HG03103 (cell line): ENCODE results near the gene FRY.

Source experiments
- ATAC-seq: cut with Tn5 transposase; IDR thresholded peaks from one replicate; pipeline ENCODE4 v1.9.1; 2021; ENCODE audit warnings: low read depth; ENCODE audit not compliant: unreplicated experiment

FRY gene

DNA sequence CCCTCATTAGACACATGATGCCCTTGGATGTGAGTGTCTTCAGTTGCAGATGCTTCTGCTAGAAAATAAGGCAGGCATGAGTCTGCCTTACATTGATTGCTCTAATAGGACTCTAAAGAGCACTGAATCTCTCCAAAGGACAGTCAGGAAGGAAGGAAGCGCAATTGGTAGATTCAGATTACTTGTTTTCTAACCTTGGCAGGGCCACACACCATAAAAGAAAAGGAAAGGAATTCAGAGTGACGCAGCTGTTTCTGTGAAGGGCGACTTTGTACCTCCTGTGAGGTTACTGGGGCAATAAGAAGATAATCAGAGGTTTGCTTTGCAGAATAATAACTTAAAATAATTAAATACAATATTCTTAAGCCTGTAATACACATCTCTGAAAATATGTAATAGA, 48.0 kb downstream of the FRY start:
- ATAC-seq, result no peak

DNA sequence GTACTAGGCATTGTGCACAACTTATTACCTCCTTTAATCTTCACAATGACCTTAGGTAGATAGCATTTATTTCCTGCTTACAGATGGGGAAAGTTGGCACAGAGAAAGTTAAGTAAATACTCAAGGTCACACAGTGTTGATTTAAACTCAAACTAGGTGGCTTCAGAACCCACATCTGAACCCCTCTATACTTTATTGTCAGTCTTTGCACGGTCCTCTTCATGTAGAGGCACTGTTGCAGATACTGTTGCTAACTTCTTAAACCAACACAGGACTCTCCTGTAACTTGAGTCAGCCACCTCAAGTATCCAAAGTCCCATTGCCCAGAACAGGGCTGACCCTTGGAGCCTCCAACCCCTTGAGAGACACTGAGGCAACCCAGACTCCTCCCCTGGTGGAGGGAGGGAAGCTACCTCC, 48.8 kb downstream of the FRY start:
- no peak for ATAC-seq

DNA sequence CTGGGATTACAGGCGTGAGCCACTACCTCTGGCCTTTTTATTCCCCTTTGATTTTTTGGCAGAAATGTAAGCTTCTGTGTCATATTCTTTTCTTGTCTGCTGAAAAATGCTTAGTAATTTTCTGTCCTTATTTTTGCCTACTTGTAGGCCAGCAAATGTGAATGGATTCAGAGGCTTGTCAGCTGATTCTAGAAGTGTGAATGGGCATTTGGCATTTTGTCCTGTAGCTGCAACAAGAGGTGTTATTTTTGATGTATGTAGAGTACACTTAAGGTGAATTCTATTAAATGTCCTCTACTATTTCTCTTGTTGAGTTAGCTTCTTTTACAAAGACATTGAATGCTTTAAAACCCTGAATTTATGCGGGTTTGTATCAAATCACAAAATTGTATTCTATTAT, 50.0 kb downstream of the FRY start:
- no peak for ATAC-seq

DNA sequence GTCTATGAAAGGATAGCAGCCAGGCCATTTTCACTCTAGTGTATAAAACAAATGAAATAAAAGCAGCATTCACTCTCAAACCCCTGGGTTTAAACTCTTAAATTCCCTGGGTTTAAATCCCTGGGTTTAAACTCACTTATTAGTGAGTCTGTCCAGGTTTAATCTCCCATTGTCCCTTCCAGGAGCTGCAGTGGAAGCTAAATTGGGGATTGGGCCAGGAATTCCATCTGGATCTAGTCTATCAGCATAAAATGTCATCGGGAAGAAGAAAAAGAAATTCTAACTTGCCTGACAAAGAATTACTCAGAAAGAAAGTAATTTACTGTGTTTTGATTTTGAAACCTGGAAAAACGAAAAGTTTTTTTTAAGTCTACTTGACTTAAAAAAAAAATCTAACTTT, 54.8 kb downstream of the FRY start:
- no peak for ATAC-seq

DNA sequence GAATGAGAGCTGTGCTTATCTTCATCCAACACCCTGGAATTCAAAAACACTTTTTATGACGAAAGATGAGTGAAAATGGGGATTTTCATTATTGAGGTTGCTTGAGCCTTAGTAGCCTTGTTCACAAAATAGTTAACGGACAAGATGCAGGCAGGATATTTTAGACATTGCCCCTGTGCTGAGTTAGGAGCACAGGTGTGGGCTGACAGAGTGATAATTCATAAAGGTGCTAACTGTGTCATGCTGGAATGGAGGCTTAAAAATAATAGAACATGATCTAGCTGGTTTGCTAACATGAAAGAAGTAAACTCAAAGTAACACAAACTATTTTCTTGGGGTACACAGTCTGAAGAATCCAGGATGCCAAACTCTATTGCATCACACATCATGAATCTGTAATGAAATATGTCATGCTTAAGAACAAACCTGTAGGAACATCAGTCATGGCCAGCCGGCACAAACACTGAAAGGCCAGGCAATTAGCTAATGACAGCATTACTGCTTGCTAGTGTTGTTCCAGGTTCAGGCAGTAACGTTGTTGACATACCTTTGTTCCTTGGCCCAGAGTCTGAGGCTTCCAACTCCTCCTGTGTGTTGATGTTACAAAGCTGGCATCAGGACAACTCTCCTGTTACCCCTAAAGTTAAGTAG, 55.3 kb downstream of the FRY start:
- ATAC-seq, result no peak

DNA sequence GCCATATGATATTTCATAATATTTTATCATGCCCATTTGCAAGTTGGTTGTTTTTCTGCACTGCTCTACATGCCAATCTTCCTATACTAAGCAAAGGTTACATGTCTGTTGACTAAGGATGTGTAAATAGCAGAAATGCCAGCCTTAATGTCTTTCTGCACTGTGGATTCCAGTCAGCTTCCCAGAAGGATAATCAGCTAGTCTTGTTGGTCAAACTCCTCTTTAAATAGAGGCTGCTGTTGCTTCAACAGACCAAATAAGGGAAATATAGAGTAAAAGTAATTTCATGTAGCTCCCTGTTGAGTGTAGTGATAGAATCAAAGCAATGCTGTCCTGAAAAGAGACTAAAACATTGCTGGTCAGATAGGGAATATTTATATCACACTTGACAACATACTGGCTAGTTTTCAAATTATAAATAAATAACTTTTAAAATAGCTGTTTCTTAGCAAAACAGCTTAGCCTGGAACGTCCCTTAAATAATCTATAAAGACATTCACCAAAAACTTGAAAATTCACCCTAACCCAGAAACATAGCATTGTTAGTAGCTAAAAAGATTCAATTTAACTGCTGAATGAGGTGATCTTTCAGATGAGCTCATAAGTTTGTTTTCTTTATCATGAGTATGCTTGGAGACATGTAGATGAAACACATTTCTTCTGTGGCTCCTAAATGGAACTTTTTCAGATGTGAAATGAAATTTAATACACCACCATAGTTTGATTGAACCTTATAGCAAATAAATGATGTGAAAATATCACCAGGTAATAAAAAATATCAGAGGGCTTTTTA, 56.6 kb downstream of the FRY start:
- no peak for ATAC-seq

DNA sequence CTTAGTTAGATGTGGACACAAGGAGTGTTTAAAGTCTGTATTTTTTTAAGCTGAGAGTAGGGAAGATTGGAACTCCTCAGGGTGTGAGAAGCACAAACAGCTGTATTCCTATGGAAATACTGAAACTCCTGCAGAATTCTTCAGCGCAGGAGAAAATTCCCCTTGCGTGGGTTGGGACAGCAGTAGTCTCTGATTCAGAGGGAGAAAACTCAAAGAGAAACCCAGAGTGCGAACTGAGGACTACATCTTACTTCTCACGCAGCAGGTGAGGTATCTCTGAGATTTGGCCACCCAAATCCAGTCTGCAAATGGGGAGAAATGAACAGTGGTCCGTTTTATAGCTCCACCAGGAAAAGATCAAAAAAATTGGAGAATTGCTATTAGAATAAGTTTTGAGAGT, 60.9 kb downstream of the FRY start:
- ATAC-seq, result no peak

DNA sequence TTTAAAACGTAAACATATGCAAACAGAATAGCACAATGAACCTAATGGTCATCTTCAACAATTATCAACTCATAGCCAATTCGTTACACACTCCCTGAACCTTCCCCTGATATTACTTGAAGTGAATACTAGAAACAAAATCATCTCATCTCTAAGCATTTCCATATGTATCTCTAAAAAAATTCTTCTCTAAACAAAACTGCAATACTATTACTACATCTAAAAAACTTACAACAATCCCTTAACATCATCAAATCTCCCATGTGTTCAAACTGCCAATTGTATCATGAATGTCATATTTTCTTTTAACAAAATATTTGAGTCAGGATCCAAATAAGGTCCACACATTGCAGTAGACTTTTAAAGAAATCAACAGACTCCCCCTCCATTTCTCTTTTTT, 61.4 kb downstream of the FRY start:
- ATAC-seq, result no peak

DNA sequence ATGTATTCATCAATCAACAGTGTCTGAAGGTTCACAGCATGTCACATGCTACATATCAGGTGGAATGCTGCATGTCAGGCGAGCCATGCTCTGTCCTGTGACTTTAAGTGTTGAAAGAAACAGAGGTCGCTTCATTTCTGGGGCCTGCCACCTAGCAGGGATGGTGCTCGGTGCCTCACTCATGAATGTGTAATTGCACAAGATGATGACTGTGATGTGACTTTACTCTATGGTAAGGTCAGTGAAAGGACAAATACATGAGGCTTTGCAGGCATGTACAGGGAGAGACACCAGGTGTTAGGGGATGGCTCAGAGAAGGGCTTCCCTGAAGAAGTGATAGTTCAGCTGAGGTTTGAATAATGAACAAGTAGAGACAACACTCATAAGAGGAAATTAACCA, 66.7 kb downstream of the FRY start:
- no peak for ATAC-seq

DNA sequence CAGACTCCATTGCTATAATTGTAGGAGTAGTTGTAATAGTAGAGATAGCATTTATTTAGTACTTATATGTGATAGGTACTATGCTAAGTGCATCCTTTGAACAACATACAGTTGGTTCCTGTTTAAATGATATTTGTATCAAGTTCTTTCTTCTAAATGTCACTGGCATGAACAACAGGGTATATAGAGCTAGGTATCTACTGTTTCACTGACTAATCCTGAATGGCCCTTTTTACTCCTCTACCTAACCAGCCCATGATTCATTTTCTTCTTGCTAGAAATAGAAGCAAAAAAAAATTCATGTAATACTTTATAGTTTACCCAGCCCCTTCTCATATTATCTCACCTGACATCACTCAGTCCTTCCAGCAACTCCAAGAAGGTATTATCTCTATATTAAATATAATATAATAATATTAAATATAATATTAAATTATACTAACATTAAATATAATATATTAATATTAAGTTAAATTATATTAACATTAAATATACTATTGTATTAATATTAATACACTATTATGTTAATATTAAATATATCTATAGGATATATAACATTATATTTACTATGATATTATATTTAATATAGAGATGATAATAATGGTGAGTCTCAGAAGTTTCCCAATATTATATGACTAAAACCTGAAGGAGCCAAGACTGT, 74.2 kb downstream of the FRY start:
- no peak for ATAC-seq

DNA sequence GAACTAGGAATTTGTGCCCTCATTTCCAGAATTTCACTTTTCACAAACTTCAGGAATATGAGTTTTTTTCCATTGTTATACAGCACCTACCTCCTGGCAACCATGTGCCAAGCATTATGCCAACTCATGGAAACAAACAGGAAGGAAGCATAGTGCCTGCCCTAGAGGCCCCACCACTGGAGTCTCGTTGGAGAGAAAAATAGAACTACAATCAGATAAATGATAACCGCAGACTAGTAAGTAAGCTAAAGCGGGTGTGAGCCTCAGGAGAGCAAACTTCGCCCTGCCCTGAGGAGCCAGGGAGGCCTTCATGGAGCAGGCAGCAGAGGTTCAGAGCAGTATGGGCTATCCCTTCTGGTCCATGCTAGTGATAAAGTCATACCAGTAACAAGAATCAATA, 75.9 kb downstream of the FRY start:
- ATAC-seq, result no peak

DNA sequence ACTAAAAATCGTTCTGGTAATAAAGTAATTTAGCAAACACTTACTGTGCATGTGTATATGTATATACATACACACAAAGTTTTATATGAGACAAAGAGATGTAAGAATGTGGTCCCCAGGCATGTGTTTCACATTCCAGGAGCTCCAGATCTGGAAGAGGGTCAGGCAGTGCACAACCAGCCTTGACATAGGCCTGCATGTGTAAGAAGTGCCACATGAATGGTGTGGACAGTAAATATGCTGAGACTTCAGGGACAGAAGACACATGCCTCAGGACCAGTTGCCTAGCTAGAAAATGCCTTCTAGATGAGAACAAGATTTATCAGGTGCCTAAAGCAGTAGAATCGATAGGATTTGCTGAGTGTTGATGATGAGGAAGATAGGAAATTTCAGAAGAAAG, 76.4 kb downstream of the FRY start:
- no peak for ATAC-seq

DNA sequence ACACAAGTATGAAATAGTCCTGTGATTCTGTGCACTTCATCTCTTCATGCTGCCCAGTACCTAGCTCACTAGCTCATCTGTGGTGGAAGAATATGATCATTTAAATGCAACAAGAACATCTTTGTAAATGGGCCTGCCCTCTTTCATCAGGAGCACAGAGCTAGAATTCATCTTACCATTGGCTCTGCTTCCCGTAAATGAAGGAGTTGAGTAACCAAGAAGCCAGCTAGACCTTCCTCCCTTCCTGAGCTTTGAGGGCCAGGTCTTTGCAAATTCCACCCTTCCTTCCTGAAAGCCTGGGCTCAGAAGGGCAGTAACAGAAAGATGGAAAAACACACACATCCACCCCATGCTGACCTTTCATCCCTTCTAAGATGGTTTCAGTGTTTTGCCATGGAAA, 82.0 kb downstream of the FRY start:
- no peak for ATAC-seq

DNA sequence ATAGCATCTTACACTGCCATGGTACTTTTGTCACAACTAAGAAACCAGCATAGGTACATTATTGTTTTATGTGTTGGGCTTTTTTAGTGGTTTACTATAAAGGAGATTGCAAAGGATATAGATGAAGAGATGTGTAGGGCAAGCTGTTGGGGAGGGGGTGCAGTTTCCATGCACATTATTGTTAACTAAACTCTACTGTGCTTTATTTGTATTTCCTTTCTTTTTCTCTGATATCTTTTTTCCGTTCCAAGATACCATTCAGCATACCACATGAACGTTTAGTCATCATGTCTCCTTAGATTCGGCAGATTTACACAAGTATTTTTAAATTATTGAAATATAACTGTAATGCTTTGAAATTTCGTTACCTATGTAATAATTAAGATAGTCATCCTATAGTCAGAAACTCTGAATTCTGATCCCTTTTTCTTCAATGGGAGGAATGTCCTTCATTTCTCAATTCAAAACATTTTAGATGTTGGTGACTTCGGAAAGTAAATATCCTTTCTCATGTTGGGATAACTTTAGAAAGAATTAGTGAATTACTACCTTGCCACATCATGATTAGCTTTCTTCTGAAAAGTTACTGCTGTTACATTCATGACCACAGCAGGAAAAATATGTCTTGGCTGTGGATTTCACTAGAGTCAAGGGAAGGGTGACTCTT, 82.8 kb downstream of the FRY start:
- ATAC-seq, result no peak

DNA sequence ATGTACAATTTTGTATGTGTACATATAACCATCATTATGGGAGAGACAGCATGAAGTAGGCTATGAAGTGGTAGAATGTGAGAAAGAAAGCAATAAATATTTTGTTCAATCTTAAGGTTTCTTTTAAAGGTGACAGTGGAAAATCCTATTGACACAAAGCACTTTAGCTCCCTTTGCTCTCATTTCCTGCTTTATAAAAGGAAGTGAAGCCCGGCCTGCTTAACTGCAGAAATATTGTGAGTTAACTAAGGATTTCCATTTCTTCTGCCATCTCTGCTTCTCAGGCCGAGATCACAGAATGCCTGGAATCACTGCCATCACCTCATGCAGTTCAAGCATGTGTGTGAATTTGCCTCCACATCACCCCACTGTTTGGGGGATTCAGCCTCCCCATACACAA, 83.5 kb downstream of the FRY start:
- ATAC-seq, result no peak

DNA sequence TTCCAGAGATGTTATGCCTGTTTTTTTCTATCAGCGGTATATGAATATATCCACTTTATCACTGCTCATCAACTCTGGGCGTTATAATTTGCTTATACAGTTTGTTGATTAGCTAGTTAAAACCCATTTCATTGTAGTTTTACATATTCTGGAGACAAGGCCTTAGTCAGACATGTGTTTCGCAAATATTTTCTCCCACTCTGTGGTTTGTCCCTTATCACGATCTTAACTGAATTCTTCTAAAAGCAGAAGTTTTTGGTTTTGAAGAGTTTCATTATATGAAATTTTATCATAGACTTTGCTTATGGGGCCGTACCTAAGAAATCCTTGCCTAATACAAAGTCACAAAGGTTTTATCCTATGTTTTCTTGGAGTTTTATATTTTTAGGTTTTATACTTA, 84.6 kb downstream of the FRY start:
- no peak for ATAC-seq

DNA sequence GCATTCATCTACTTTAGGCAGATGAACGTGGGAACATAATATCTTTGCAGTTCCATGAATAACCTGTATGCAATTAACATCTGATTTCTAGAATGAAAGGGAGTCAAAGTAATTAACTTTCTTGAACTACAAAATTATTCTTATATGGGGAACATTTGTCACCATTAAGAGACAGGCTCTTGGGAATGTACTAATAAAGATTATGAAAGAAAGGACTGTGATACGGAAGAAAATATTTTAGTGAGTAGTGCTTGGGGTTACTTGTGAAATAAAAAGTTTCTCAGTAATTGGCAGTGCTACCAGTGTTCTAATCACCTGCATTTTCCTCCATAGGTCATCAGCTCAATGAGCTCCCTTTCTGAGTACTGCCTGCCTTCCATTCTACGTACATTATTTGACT, 85.4 kb downstream of the FRY start:
- no peak for ATAC-seq

DNA sequence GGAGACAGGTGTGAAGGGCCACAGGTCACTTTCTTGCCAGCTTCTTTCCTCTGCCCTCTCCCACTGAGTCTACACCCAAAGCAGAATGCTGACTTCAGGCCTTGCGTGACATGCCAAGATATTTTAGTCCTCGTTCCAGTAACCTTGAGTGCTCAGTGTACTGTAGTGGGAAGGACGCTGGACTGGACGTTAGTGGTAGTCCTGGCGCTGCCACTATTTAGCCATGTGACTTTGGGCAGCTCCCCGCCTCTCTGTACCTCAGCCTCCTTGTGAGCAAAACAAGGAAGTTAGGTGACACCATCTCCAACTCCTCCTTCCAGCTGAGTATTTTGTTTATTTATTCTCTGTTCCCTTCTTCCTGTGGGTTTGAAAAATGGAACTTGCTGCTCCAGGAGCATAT, 86.1 kb downstream of the FRY start:
- ATAC-seq, result no peak

DNA sequence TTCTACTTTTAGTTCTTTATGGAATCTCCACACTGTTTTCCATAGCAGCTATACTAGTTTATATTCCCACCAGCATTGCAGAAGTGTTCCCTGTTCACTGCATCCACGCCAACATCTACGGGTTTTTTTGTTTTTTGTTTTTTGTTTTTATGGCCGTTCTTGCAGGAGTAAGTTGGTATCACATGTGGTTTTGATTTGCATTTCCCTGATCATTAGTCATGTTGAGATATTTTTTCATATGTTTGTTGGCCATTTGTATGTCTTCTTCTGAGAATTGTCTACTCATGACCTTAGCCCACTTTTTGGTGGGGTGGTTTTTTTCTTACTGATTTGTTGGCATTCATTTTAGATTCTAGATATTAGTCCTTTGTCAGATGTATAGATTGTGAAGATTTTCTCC, 89.7 kb downstream of the FRY start:
- no peak for ATAC-seq

DNA sequence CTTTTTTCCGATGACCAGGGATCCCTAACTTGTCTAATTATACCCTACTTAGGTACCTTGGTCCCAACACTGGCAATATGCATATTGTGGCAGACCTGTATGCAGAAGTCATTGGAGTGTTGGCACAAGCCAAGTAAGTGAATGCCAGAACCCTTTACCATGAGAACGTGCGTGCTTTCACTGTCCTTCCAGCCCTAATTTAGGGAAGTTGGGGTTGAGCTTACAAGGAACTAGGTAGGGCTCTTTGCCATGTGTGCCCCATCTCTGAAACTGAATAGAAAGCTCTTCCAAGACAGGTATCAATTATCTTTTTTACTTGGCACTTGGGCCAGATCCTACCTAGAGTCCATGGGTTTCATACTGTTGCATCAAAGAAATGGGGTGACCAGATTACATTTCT, 93.2 kb downstream of the FRY start:
- no peak for ATAC-seq

DNA sequence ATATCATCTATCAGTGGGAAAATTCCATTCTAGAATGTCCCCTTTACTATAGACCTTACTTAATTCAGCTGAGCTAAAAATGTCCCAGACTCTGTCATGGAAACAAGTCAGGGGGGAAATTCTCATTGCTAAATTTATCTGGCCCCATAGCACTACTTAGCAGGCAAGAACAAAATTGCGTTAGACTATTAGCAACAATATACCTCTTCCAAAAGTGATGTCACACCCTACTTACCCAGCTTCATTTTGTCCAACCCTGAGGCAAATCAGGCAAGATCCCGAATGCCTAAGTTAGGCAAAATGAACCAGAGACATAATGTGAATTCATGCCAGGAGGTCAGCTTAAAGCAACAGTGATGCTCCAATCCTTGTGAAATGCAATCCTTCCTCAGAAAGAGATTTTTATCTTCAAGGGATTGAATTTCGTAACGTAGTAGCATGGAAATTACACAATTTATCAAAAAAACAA, 93.7 kb downstream of the FRY start:
- no peak for ATAC-seq
